Kidney (tissue), 14 donors: Measurements from ENCODE around the gene CNOT4. TPM values are rescaled to one million over a fixed set of nuclear protein-coding genes. Genes with fewer than 3 reads are reported as not detected.
"Not testable (repeated sequence)": the region's sequence is repeated elsewhere in the genome, so short reads cannot be mapped to it uniquely, and the experiment has no call there.

Source experiments
- DNase-seq, 5 donors: peaks; one replicate each; pipeline ENCODE4 v3.0.0-alpha.2; 2013 to 2020
- FAIRE-seq: peaks from 2 replicates; lab custom pipeline; 2012; peaks lifted over from hg19 to GRCh38; lab: Jason Lieb, UNC
- H3K27ac ChIP-seq, 2 donors: one replicate each; pipeline ENCODE4 v1.7.0; 2013; ENCODE audit warnings: low read depth in 2 of 2, low read length in 2 of 2, inconsistent platforms in 1 of 2
- H3K27me3 ChIP-seq: one replicate; pipeline ENCODE4 v1.7.1; 2013; ENCODE audit warnings: low read length, inconsistent platforms; ENCODE audit not compliant: control insufficient read depth, insufficient read depth
- H3K36me3 ChIP-seq, 3 donors: one replicate each; pipeline versions ENCODE4 v1.7.0 to v1.7.1; 2013; ENCODE audit warnings: low read length in 3 of 3, control low read depth in 1 of 3, inconsistent platforms in 1 of 3; ENCODE audit not compliant: insufficient read depth in 3 of 3, control insufficient read depth in 2 of 3
- H3K4me1 ChIP-seq, 3 donors: one replicate each; pipeline versions ENCODE4 v1.7.0 to v1.7.1; 2013; ENCODE audit warnings: low read length in 3 of 3, inconsistent platforms in 1 of 3, low read depth in 1 of 3; ENCODE audit not compliant: control insufficient read depth in 2 of 3, insufficient read depth in 2 of 3
- H3K4me3 ChIP-seq, 3 donors: one replicate each; pipeline versions ENCODE4 v1.7.0 to v1.8.1; 2013; ENCODE audit warnings: low read length in 3 of 3, control low read depth in 1 of 3, inconsistent platforms in 1 of 3
- H3K9ac ChIP-seq, 3 donors: one replicate each; pipeline versions ENCODE4 v1.7.0 to v1.7.1; 2013; ENCODE audit warnings: low read length in 3 of 3, control low read depth in 1 of 3, inconsistent platforms in 1 of 3
- H3K9me3 ChIP-seq, 3 donors: one replicate each; pipeline versions ENCODE4 v1.7.0 to v1.7.1; 2013; ENCODE audit warnings: low read length in 3 of 3, control low read depth in 1 of 3, inconsistent platforms in 1 of 3; ENCODE audit not compliant: control insufficient read depth in 2 of 3, insufficient read depth in 1 of 3
- CTCF ChIP-seq: IDR thresholded peaks from 3 replicates; pipeline ENCODE4 v1.5.1; 2012; ENCODE audit warnings: mild to moderate bottlenecking, moderate library complexity, borderline replicate concordance; ENCODE audit not compliant: insufficient read depth; ENCODE audit errors: extremely low read depth
- intact Hi-C: fragments of 100-400 bp; cut with DNase I; formaldehyde crosslinking; loops from one replicate; pipeline ENCODE4 v1.11.1; 2022
- polyA plus RNA-seq: library from polyadenylated mRNA; stranded (reverse); fragments of 350-450 nt; fragmentation: Illumina TruSeq; extraction: RNeasy Lipid Tissue Mini Kit (QIAGEN cat#74804); gene quantifications from one replicate; pipeline ENCODE4 v1.2.3, GENCODE V29; 2014; ENCODE audit warnings: low read depth, low replicate concordance; ENCODE audit not compliant: insufficient read depth
- total RNA-seq: library from RNA; stranded (reverse); fragmentation: NEBNext Ultra II Directional; extraction: Animal tissue kit (Norgen Biotek cat#: 25700); gene quantifications from one replicate; pipeline ENCODE4 v1.2.1, GENCODE V29; 2021
- donor health status: control.
- donor health status: control.
- donor health status: control.
- donor health status: control.
- donor health status: control.
- donor health status: DM: yes; HTN: yes; CAD: no.
- donor health status: Normal renal cell carcinoma (clear cell type).

The CNOT4 gene
- total and polyA plus RNA-seq, 2 donors from 2014 or later, result 8.4 to 26.2 TPM

DNA sequence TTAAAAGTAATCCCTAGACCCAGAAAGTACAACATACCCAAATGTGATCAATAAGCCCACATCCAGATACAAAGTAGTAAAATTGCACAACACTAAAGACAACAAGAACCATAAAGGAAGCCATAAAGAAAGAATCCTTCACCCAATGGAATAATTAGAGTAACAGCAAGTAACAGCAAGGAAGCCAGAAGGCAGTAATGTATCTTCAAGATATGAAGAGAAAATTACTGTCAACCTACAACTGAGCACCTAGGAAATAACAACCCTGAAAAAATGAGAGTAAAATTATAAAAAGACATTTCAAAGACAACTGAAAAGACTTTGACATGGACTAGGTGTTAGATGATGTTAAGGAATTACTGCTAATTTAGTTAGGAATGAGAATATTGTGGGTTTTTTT lies 60.5 kb downstream of the CNOT4 start:
- no peak overlapping the region for H3K9ac ChIP-seq
- FAIRE-seq (no peak), DNase-seq (no peak)
- intact Hi-C loops, result no loop called here
- H3K4me1 ChIP-seq, result no peaks in the 10 kb centered on the region
- H3K9me3 ChIP-seq, result no peaks in the 10 kb centered on the region
- TF ChIP-seq CTCF, result no peak
- no peaks in the 10 kb centered on the region for H3K36me3 ChIP-seq
- H3K27me3 ChIP-seq, result no peaks in the 10 kb centered on the region
- H3K4me3 ChIP-seq, result no peak overlapping the region
- no peak overlapping the region for H3K27ac ChIP-seq

- TF ChIP-seq CTCF, result no peak
- FAIRE-seq (no peak), DNase-seq (no peak)
- no peaks in the 10 kb centered on the region for H3K27me3 ChIP-seq
- H3K4me1 ChIP-seq, result no peaks in the 10 kb centered on the region
- H3K9me3 ChIP-seq, result no peaks in the 10 kb centered on the region
- H3K27ac ChIP-seq, result no peak overlapping the region
- intact Hi-C loops, result no loop called here
- no peak overlapping the region for H3K9ac ChIP-seq
- no peak overlapping the region for H3K4me3 ChIP-seq
- H3K36me3 ChIP-seq, result peaks cover 0 to 2% (median 0%) of the 10 kb centered on the region in 3 donors
Measured at GRCh38 chr7:135448753-135449152, 61.1 kb downstream of the CNOT4 start.

DNA sequence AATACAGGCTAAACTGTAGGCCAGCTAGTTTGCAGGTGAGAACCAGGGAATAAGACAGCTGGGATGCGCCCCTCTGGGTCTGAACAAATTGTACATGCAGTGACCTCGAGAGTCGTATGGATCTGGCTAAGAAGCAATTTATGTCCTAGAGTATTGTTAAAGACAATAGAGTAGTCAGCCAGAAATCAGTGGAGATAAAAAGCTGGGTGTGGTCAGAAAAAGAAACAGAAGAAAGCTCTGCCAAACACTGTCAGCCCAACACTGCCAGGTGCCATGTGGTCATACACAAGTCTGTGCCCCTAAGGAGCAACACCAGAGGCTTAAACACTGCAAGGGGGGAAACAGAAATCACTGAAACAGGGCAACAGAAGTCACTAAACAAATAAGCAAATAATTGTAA lies 62.2 kb downstream of the CNOT4 start:
- DNase-seq, result no peak
- Histone ChIP-seq H3K9ac (no peak overlapping the region), H3K36me3 (peaks cover 0 to 2% (median 0%) of the 10 kb centered on the region in 3 donors), H3K4me3 (no peak overlapping the region), H3K9me3 (no peaks in the 10 kb centered on the region), H3K4me1 (no peaks in the 10 kb centered on the region), H3K27me3 (no peaks in the 10 kb centered on the region), H3K27ac (no peak overlapping the region)
- FAIRE-seq, result no peak
- no peak for TF ChIP-seq CTCF
- intact Hi-C loops, result no loop called here

- Histone ChIP-seq H3K4me3 (no peak overlapping the region), H3K36me3 (peaks cover 0 to 2% (median 0%) of the 10 kb centered on the region in 3 donors), H3K4me1 (no peaks in the 10 kb centered on the region), H3K9ac (no peak overlapping the region), H3K9me3 (no peaks in the 10 kb centered on the region), H3K27ac (no peak overlapping the region), H3K27me3 (no peaks in the 10 kb centered on the region)
- TF ChIP-seq CTCF, result no peak
- intact Hi-C loops, result no loop called here
- FAIRE-seq, result no peak
- no peak for DNase-seq
Measured at GRCh38 chr7:135445690-135446089, 64.2 kb downstream of the CNOT4 start.

DNA sequence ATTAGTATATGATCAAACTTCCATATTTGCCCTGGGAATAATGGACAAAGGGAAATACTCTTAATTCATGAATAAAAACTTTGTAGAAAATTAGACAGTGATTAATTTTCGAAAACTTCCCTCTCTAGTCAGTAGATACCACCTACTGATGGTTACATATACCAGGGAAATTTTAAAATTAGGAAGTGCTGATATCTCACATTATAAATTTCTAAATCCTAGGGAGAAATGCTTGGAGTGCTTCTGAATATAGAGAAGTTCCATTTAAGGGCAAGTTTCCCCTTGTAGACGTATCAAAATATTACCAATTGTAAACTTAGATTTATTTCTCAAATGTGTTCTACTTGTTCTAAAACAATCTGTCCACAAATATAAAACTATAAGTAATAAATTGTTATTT lies 64.6 kb downstream of the CNOT4 start:
- intact Hi-C loops, H3K4me3 ChIP-seq, H3K9ac ChIP-seq, H3K27me3 ChIP-seq, H3K4me1 ChIP-seq, H3K9me3 ChIP-seq, H3K36me3 ChIP-seq, DNase-seq, H3K27ac ChIP-seq: not testable (repeated sequence)
- peak; percentile 32 for FAIRE-seq
